ENCODE results near the gene ABCC11.

Gene ABCC11

GRCh38 chr16:48287239-48287638, 39.9 kb upstream of the ABCC11 start:
- CTCF ChIA-PET: interaction anchor here (1.1 to 1.4 kb wide), 2 partner anchors 15 to 36 kb away, joined by 3 to 4 read pairs; no protein-coding TSS in a partner anchor
- Histone ChIP-seq H3K27me3 (replicated peaks in 2 of 5; ENCODE audit: control insufficient read depth in 4 of 5, insufficient read depth in 5 of 5, low read length in 4 of 5) (no peaks in the 10 kb centered on the region), H3K36me3 (ENCODE audit: control insufficient read depth in 4 of 4, insufficient read depth in 4 of 4, low read length in 3 of 4) (peaks cover 24 to 63% (median 31%) of the 10 kb centered on the region in 4 experiments), H3K27ac (ENCODE audit: insufficient read depth in 1 of 2, low read depth in 1 of 2, low read length in 2 of 2, poor library complexity in 1 of 2, severe bottlenecking in 2 of 2) (no peak overlapping the region), H3K4me3 (ENCODE audit: control insufficient read depth in 1 of 7, extremely low read depth in 1 of 7, insufficient read depth in 4 of 7, low read depth in 2 of 7, low read length in 6 of 7) (no peak overlapping the region), H3K9me3 (ENCODE audit: control extremely low read depth in 1 of 5, control insufficient read depth in 4 of 5, insufficient read depth in 2 of 5, low read depth in 1 of 5, low read length in 4 of 5) (peaks cover 5 to 31% (median 15%) of the 10 kb centered on the region in 5 experiments), H3K4me1 (ENCODE audit: control extremely low read depth in 1 of 4, control insufficient read depth in 4 of 4, insufficient read depth in 4 of 4, low read length in 3 of 4) (peaks cover 5 to 14% (median 7%) of the 10 kb centered on the region in 4 experiments)
- POLR2A ChIA-PET: no interaction called here
- DNase-seq: no peak

- whole genome bisulfite sequencing (ENCODE audit: insufficient coverage): 93% methylated on average over 3 of the region's 4 CpGs
- no peaks in the 10 kb centered on the region for H3K27me3 ChIP-seq (replicated peaks in 2 of 5; ENCODE audit: control insufficient read depth in 4 of 5, insufficient read depth in 5 of 5, low read length in 4 of 5)
- ChIA-PET POLR2A (no interaction called here), CTCF (no interaction called here)
- no peak overlapping the region for H3K4me3 ChIP-seq (ENCODE audit: control insufficient read depth in 1 of 7, extremely low read depth in 1 of 7, insufficient read depth in 4 of 7, low read depth in 2 of 7, low read length in 6 of 7)
- H3K9me3 ChIP-seq (ENCODE audit: control extremely low read depth in 1 of 5, control insufficient read depth in 4 of 5, insufficient read depth in 2 of 5, low read depth in 1 of 5, low read length in 4 of 5): peaks cover 5 to 31% (median 15%) of the 10 kb centered on the region in 5 experiments
- DNase-seq: no peak
- H3K4me1 ChIP-seq (ENCODE audit: control extremely low read depth in 1 of 4, control insufficient read depth in 4 of 4, insufficient read depth in 4 of 4, low read length in 3 of 4): peaks cover 0 to 6% (median 0%) of the 10 kb centered on the region in 4 experiments
- peaks cover 18 to 59% (median 26%) of the 10 kb centered on the region in 4 experiments for H3K36me3 ChIP-seq (ENCODE audit: control insufficient read depth in 4 of 4, insufficient read depth in 4 of 4, low read length in 3 of 4)
- H3K27ac ChIP-seq (ENCODE audit: insufficient read depth in 1 of 2, low read depth in 1 of 2, low read length in 2 of 2, poor library complexity in 1 of 2, severe bottlenecking in 2 of 2): no peak overlapping the region
These were observed 37.6 kb upstream of the ABCC11 start for GRCh38 chr16:48284772-48285409.

DNA sequence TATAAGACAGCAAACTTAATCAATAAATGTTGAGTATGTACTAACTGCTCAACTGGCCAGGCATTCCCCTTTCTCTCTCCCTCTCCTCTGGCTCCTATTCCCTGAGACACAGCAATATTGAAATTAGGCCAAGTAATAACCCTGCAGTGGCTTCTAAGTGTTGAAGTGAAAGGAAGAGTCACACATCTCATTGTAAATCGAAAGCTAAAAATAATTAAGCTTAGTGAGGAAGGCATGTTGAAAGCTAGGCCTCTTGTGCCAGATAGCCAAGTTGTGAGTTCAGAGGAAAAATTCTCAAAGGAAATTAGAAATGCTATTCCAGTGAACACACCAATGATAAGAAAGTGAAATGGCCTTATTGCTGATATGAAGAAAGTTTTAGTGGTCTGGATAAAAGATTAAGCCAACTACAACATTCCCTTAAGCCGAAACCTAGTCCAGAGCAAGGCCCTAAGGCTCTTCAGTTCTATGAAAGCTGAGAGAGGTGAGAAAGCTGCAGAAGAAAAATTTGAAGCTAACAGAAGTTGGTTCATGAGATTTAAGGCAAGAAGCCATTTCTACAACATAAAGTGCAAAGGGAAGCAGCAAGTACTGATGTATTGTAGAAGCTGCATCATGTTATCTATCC, 35.4 kb upstream of the ABCC11 start:
- Histone ChIP-seq H3K27ac (ENCODE audit: insufficient read depth in 1 of 2, low read depth in 1 of 2, low read length in 2 of 2, poor library complexity in 1 of 2, severe bottlenecking in 2 of 2) (no peak overlapping the region), H3K4me3 (ENCODE audit: control insufficient read depth in 1 of 7, extremely low read depth in 1 of 7, insufficient read depth in 4 of 7, low read depth in 2 of 7, low read length in 6 of 7) (no peak overlapping the region), H3K9me3 (ENCODE audit: control extremely low read depth in 1 of 5, control insufficient read depth in 4 of 5, insufficient read depth in 2 of 5, low read depth in 1 of 5, low read length in 4 of 5) (peaks cover 5 to 29% (median 15%) of the 10 kb centered on the region in 5 experiments), H3K36me3 (ENCODE audit: control insufficient read depth in 4 of 4, insufficient read depth in 4 of 4, low read length in 3 of 4) (peaks cover 16 to 50% (median 27%) of the 10 kb centered on the region in 4 experiments), H3K27me3 (replicated peaks in 2 of 5; ENCODE audit: control insufficient read depth in 4 of 5, insufficient read depth in 5 of 5, low read length in 4 of 5) (no peaks in the 10 kb centered on the region), H3K4me1 (ENCODE audit: control extremely low read depth in 1 of 4, control insufficient read depth in 4 of 4, insufficient read depth in 4 of 4, low read length in 3 of 4) (peaks cover 0 to 12% (median under 1%) of the 10 kb centered on the region in 4 experiments)
- ChIA-PET CTCF (no interaction called here), POLR2A (no interaction called here)
- DNase-seq: no peak
- WGBS (ENCODE audit: insufficient coverage): 100% methylated on average over 1 of the region's 2 CpGs

- no peaks in the 10 kb centered on the region for H3K27me3 ChIP-seq (replicated peaks in 2 of 5; ENCODE audit: control insufficient read depth in 4 of 5, insufficient read depth in 5 of 5, low read length in 4 of 5)
- 80% methylated on average over 1 of the region's 2 CpGs for WGBS (ENCODE audit: insufficient coverage)
- H3K4me1 ChIP-seq (ENCODE audit: control extremely low read depth in 1 of 4, control insufficient read depth in 4 of 4, insufficient read depth in 4 of 4, low read length in 3 of 4): peaks cover 0 to 12% (median under 1%) of the 10 kb centered on the region in 4 experiments
- ChIA-PET CTCF (no interaction called here), POLR2A (no interaction called here)
- H3K36me3 ChIP-seq (ENCODE audit: control insufficient read depth in 4 of 4, insufficient read depth in 4 of 4, low read length in 3 of 4): peaks cover 8 to 40% (median 23%) of the 10 kb centered on the region in 4 experiments
- no peak for DNase-seq
- H3K4me3 ChIP-seq (ENCODE audit: control insufficient read depth in 1 of 7, extremely low read depth in 1 of 7, insufficient read depth in 4 of 7, low read depth in 2 of 7, low read length in 6 of 7): no peak overlapping the region
- peaks cover 0 to 12% (median 0%) of the 10 kb centered on the region in 5 experiments for H3K9me3 ChIP-seq (ENCODE audit: control extremely low read depth in 1 of 5, control insufficient read depth in 4 of 5, insufficient read depth in 2 of 5, low read depth in 1 of 5, low read length in 4 of 5)
- no peak overlapping the region for H3K27ac ChIP-seq (ENCODE audit: insufficient read depth in 1 of 2, low read depth in 1 of 2, low read length in 2 of 2, poor library complexity in 1 of 2, severe bottlenecking in 2 of 2)
These were observed 33.2 kb upstream of the ABCC11 start for GRCh38 chr16:48280546-48280945.

DNA sequence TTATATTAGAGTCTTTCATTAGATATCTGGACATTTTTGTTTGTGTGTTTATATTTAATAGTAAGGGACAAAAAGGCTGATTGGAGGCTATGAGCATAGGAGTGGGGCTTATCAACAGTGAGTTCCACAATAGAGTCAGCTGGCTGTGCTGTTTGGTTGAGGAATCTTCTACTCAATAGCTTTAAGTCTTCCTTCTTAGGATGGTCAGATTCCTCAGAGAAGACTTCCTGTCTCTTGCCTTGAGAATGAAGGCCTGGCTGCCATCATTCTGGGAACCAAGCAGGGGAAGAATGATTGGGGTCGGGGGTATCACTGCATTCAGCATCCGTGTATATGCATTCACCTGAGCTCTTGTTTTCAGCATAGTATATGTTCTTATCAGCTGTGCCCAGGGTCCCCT, 31.9 kb upstream of the ABCC11 start:
- ChIA-PET CTCF (interaction anchor here (0.9 to 1.8 kb wide), 2 partner anchors 11 to 23 kb away, joined by 3 read pairs; no protein-coding TSS in a partner anchor), POLR2A (no interaction called here)
- Histone ChIP-seq H3K27me3 (replicated peaks in 2 of 5; ENCODE audit: control insufficient read depth in 4 of 5, insufficient read depth in 5 of 5, low read length in 4 of 5) (no peaks in the 10 kb centered on the region), H3K4me3 (ENCODE audit: control insufficient read depth in 1 of 7, extremely low read depth in 1 of 7, insufficient read depth in 4 of 7, low read depth in 2 of 7, low read length in 6 of 7) (no peak overlapping the region), H3K36me3 (ENCODE audit: control insufficient read depth in 4 of 4, insufficient read depth in 4 of 4, low read length in 3 of 4) (peaks cover 5 to 27% (median 26%) of the 10 kb centered on the region in 4 experiments), H3K9me3 (ENCODE audit: control extremely low read depth in 1 of 5, control insufficient read depth in 4 of 5, insufficient read depth in 2 of 5, low read depth in 1 of 5, low read length in 4 of 5) (no peaks in the 10 kb centered on the region), H3K27ac (ENCODE audit: insufficient read depth in 1 of 2, low read depth in 1 of 2, low read length in 2 of 2, poor library complexity in 1 of 2, severe bottlenecking in 2 of 2) (no peak overlapping the region), H3K4me1 (ENCODE audit: control extremely low read depth in 1 of 4, control insufficient read depth in 4 of 4, insufficient read depth in 4 of 4, low read length in 3 of 4) (peaks cover 0 to 6% (median under 1%) of the 10 kb centered on the region in 4 experiments)
- 100% methylated on average over 2 of the region's 2 CpGs for WGBS (ENCODE audit: insufficient coverage)
- DNase-seq: no peak

DNA sequence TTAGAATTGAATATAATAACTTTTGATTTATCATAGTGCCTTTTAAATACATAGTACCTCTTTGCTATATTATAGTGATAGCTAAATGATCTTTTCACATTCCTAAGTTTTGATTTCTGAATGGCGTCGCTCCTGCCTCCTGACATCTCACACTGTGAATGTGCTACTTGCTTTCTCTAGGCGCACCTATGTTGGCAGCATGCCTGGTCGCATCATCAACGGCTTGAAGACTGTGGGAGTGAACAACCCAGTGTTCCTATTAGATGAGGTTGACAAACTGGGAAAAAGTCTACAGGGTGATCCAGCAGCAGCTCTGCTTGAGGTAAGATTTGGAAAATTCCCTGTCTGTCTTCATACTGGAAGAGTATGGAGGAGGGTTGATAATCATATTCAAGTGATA, 29.8 kb upstream of the ABCC11 start:
- H3K36me3 ChIP-seq (ENCODE audit: control insufficient read depth in 4 of 4, insufficient read depth in 4 of 4, low read length in 3 of 4): peaks cover 11 to 30% (median 24%) of the 10 kb centered on the region in 4 experiments
- ChIA-PET POLR2A (interaction anchor here (0.6 kb wide), 1 partner anchor 21 kb away, joined by 4 read pairs; no protein-coding TSS in a partner anchor), CTCF (interaction anchor here (1.8 kb wide), 1 partner anchor 9 kb away, joined by 3 read pairs; no protein-coding TSS in a partner anchor)
- no peak overlapping the region for H3K27ac ChIP-seq (ENCODE audit: insufficient read depth in 1 of 2, low read depth in 1 of 2, low read length in 2 of 2, poor library complexity in 1 of 2, severe bottlenecking in 2 of 2)
- 100% methylated on average over 3 of the region's 5 CpGs for WGBS (ENCODE audit: insufficient coverage)
- no peaks in the 10 kb centered on the region for H3K9me3 ChIP-seq (ENCODE audit: control extremely low read depth in 1 of 5, control insufficient read depth in 4 of 5, insufficient read depth in 2 of 5, low read depth in 1 of 5, low read length in 4 of 5)
- H3K4me3 ChIP-seq (ENCODE audit: control insufficient read depth in 1 of 7, extremely low read depth in 1 of 7, insufficient read depth in 4 of 7, low read depth in 2 of 7, low read length in 6 of 7): no peak overlapping the region
- H3K4me1 ChIP-seq (ENCODE audit: control extremely low read depth in 1 of 4, control insufficient read depth in 4 of 4, insufficient read depth in 4 of 4, low read length in 3 of 4): peaks cover 0 to 6% (median under 1%) of the 10 kb centered on the region in 4 experiments
- no peak for DNase-seq
- no peaks in the 10 kb centered on the region for H3K27me3 ChIP-seq (replicated peaks in 2 of 5; ENCODE audit: control insufficient read depth in 4 of 5, insufficient read depth in 5 of 5, low read length in 4 of 5)

DNA sequence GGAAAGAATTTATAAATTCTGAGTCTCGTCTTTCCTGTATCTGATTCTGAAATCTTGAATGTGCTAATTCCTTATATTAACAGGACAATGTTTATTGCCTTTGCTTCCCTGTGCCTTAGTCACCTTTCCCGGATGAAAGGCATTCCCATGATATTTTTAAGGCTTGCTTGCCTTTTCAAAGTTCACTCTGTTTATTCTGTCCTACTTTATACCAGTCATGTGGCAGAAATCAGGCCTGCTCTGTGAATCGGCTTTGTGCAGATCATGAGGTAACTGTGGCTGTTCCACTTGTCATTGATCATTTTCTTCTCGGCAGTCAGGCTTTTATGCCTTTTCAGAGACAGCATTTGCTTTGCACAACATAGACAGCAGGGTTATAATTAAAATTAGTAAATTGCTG, 28.8 kb upstream of the ABCC11 start:
- no peaks in the 10 kb centered on the region for H3K27me3 ChIP-seq (replicated peaks in 2 of 5; ENCODE audit: control insufficient read depth in 4 of 5, insufficient read depth in 5 of 5, low read length in 4 of 5)
- ChIA-PET POLR2A (no interaction called here), CTCF (no interaction called here)
- H3K27ac ChIP-seq (ENCODE audit: insufficient read depth in 1 of 2, low read depth in 1 of 2, low read length in 2 of 2, poor library complexity in 1 of 2, severe bottlenecking in 2 of 2): no peak overlapping the region
- no peak for DNase-seq
- peaks cover 0 to 6% (median under 1%) of the 10 kb centered on the region in 4 experiments for H3K4me1 ChIP-seq (ENCODE audit: control extremely low read depth in 1 of 4, control insufficient read depth in 4 of 4, insufficient read depth in 4 of 4, low read length in 3 of 4)
- 95% methylated on average over 2 of the region's 4 CpGs for WGBS (ENCODE audit: insufficient coverage)
- no peaks in the 10 kb centered on the region for H3K9me3 ChIP-seq (ENCODE audit: control extremely low read depth in 1 of 5, control insufficient read depth in 4 of 5, insufficient read depth in 2 of 5, low read depth in 1 of 5, low read length in 4 of 5)
- no peak overlapping the region for H3K4me3 ChIP-seq (ENCODE audit: control insufficient read depth in 1 of 7, extremely low read depth in 1 of 7, insufficient read depth in 4 of 7, low read depth in 2 of 7, low read length in 6 of 7)
- peaks cover 11 to 31% (median 25%) of the 10 kb centered on the region in 4 experiments for H3K36me3 ChIP-seq (ENCODE audit: control insufficient read depth in 4 of 4, insufficient read depth in 4 of 4, low read length in 3 of 4)

Measured in common myeloid progenitor, CD34-positive (primary cell).